RWPE2 (cell line): ENCODE results near the gene COG1.

Source experiments
- ATAC-seq: fragments of 200-7000 bp; cut with Tn5 transposase; 3 replicates; pipeline ENCODE4 v1.9.1; 2021; ENCODE audit warnings: low read depth
- DNase-seq: peaks from one replicate; pipeline ENCODE4 v3.0.0-alpha.2; 2020; ENCODE audit warnings: low spot score
- H3K27ac ChIP-seq: fragments of 450-650 bp; 2 replicates; pipeline ENCODE4 v1.5.1; 2017; ENCODE audit warnings: mild to moderate bottlenecking; ENCODE audit not compliant: poor library complexity, severe bottlenecking
- H3K27me3 ChIP-seq: fragments of 250-450 bp; sonication (Bioruptor Pico); 2 replicates; pipeline ENCODE4 v1.5.1; 2021; ENCODE audit warnings: mild to moderate bottlenecking, moderate library complexity; ENCODE audit not compliant: insufficient read depth, poor library complexity, severe bottlenecking
- H3K36me3 ChIP-seq: fragments of 250-450 bp; sonication (Bioruptor Pico); 2 replicates; pipeline ENCODE4 v1.5.1; 2020; ENCODE audit warnings: low read depth, mild to moderate bottlenecking, moderate library complexity
- H3K4me1 ChIP-seq: fragments of 250-450 bp; sonication (Bioruptor Pico); 2 replicates; pipeline ENCODE4 v1.5.1; 2021; ENCODE audit warnings: mild to moderate bottlenecking, moderate library complexity; ENCODE audit not compliant: insufficient read depth, poor library complexity, severe bottlenecking
- H3K4me3 ChIP-seq: fragments of 250-450 bp; sonication (Bioruptor Pico); 2 replicates; pipeline ENCODE4 v1.5.1; 2021; ENCODE audit warnings: mild to moderate bottlenecking, moderate library complexity; ENCODE audit not compliant: severe bottlenecking
- H3K9me3 ChIP-seq: fragments of 250-450 bp; sonication (Bioruptor Pico); 2 replicates; pipeline ENCODE4 v1.5.1; 2021; ENCODE audit warnings: mild to moderate bottlenecking, moderate library complexity; ENCODE audit not compliant: severe bottlenecking
- CTCF ChIP-seq: fragments of 450-650 bp; IDR thresholded peaks from one replicate; pipeline ENCODE4 v1.5.1; 2017; ENCODE audit warnings: mild to moderate bottlenecking, moderate library complexity; ENCODE audit not compliant: poor library complexity, severe bottlenecking

COG1 gene

GRCh38 chr17:73227379-73227778 lies 34.5 kb downstream of the COG1 start:
- no peak overlapping the region for H3K4me3 ChIP-seq
- H3K27ac ChIP-seq, result peak overlapping the region; percentile 49
- no peaks in the 10 kb centered on the region for H3K9me3 ChIP-seq
- H3K4me1 ChIP-seq, result peaks cover 49% of the 10 kb centered on the region
- TF ChIP-seq CTCF, result no peak
- ATAC-seq (no peak), DNase-seq (no peak)
- H3K36me3 ChIP-seq, result peaks cover 37% of the 10 kb centered on the region
- no peaks in the 10 kb centered on the region for H3K27me3 ChIP-seq

DNA sequence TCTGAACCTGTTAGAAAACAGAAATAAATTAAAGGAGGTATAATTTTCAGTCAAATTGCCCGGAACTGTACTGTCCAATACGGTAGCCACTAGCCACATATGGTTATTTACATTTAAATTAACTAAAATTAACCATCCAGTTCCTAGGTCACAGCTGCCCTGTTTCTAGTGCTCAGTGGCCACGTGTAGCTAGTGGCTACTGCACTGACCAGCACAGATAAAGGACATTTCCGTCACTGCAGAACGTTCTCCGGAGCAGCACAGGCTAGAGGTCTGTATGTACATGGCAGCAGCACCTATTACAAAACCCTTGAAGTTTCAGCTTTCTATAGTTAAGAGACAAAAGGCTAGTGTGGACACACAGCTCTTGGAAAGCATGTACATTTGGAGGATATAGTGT lies 35.1 kb downstream of the COG1 start:
- H3K4me3 ChIP-seq, result no peak overlapping the region
- peaks cover 35% of the 10 kb centered on the region for H3K36me3 ChIP-seq
- ATAC-seq (no peak), DNase-seq (no peak)
- H3K9me3 ChIP-seq, result no peaks in the 10 kb centered on the region
- peak overlapping the region; percentile 49 for H3K27ac ChIP-seq
- H3K4me1 ChIP-seq, result peaks cover 49% of the 10 kb centered on the region
- no peak for TF ChIP-seq CTCF
- H3K27me3 ChIP-seq, result no peaks in the 10 kb centered on the region

DNA sequence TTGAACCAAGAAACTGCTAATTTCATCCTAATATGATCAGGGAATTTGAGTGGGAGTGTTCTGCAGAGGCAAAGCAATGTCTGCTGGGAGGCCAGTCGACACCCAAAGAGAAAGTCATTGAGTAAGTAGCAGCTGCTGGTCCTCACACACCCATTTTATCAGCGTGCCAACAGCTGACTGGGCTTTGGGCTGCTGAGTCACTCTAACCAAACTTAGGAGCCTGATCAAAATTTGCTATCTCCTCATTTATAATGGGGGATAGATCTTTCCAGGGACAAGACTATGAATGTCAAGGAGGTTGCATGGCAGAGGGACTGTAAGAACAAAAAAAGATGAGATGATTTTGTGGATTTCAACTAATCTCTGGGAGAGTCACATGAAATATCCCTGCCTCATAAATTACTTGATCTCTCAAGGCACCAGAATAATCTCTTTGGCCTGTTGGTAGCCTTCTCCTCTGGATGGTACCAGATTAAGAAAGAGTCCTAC lies 35.9 kb downstream of the COG1 start:
- TF ChIP-seq CTCF, result no peak
- Histone ChIP-seq H3K4me1 (peaks cover 49% of the 10 kb centered on the region), H3K4me3 (no peak overlapping the region), H3K9me3 (no peaks in the 10 kb centered on the region), H3K36me3 (peaks cover 27% of the 10 kb centered on the region), H3K27ac (peak overlapping the region; percentile 49), H3K27me3 (no peaks in the 10 kb centered on the region)
- peak; percentile 55 for ATAC-seq
- no peak for DNase-seq

DNA sequence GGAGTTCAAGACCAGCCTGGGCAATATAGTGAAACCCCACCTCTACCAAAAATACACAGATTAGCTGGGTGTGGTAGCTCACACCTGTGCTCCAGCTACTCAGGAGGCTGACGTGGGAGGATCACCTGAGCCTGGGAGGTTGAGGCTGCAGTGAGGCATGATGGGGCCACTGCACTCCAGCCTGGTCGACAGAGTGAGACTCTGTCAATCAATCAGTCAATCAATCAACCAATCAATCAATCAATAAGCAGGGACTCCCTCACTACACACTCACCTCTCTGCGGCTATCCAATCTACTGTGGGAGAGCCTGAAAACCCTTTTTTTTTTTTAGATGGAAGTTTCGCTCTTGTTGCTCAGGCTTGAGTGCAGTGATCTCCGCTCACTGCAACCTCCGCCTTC lies 37.2 kb downstream of the COG1 start:
- Histone ChIP-seq H3K27me3 (no peaks in the 10 kb centered on the region), H3K36me3 (peaks cover 32% of the 10 kb centered on the region)
- no peak for ATAC-seq

More for the DNA sequence above, 37.2 kb downstream of the COG1 start:
- Histone ChIP-seq H3K4me3 (no peak overlapping the region), H3K27ac (no peak overlapping the region), H3K4me1 (peaks cover 42% of the 10 kb centered on the region), H3K9me3 (no peaks in the 10 kb centered on the region)
- DNase-seq, result no peak
- no peak for TF ChIP-seq CTCF
